H9 (cell line): ENCODE data around the gene EML4. TPM values are rescaled to one million over a fixed set of nuclear protein-coding genes. Genes with fewer than 3 reads are reported as not detected.

Experiments used
- DNase-seq: peaks from one replicate; pipeline ENCODE4 v3.0.0-alpha.2; 2017
- H2AFZ ChIP-seq: one replicate; pipeline ENCODE4 v1.6.1; 2013; ENCODE audit warnings: mild to moderate bottlenecking, low read length, control low read depth, moderate library complexity
- H2AK5ac ChIP-seq: 2 replicates; pipeline ENCODE4 v1.6.1; 2013; ENCODE audit warnings: low read length, control low read depth, mixed read lengths; ENCODE audit not compliant: insufficient read length
- H2BK120ac ChIP-seq: one replicate; pipeline ENCODE4 v1.6.1; 2013; ENCODE audit warnings: low read depth, mild to moderate bottlenecking, low read length, control low read depth, inconsistent platforms; ENCODE audit not compliant: poor library complexity, severe bottlenecking
- H2BK12ac ChIP-seq: 2 replicates; pipeline ENCODE4 v1.6.1; 2013; ENCODE audit warnings: low read length, control low read depth, mixed read lengths, low read depth; ENCODE audit not compliant: insufficient read length
- H2BK15ac ChIP-seq: 2 replicates; pipeline ENCODE4 v1.6.1; 2013; ENCODE audit warnings: low read depth, low read length, control low read depth
- H2BK20ac ChIP-seq: one replicate; pipeline ENCODE4 v1.6.1; 2013; ENCODE audit warnings: low read depth, mild to moderate bottlenecking, low read length, control low read depth, inconsistent platforms; ENCODE audit not compliant: poor library complexity, severe bottlenecking
- H2BK5ac ChIP-seq: 2 replicates; pipeline ENCODE4 v1.6.1; 2013; ENCODE audit warnings: low read length, control low read depth, mixed read lengths; ENCODE audit not compliant: insufficient read length
- H3K14ac ChIP-seq: 2 replicates; pipeline ENCODE4 v1.6.1; 2013; ENCODE audit warnings: low read length, control low read depth; ENCODE audit not compliant: insufficient read depth
- H3K18ac ChIP-seq: 2 replicates; pipeline ENCODE4 v1.6.1; 2013; ENCODE audit warnings: low read depth, mild to moderate bottlenecking, mixed read lengths, low read length, control low read depth; ENCODE audit not compliant: insufficient read length
- H3K23ac ChIP-seq: 2 replicates; pipeline ENCODE4 v1.6.1; 2013; ENCODE audit warnings: low read length, control low read depth, mixed read lengths, low read depth; ENCODE audit not compliant: insufficient read length
- H3K23me2 ChIP-seq: 2 replicates; pipeline ENCODE4 v1.6.1; 2013; ENCODE audit warnings: low read depth, mild to moderate bottlenecking, mixed read lengths, low read length, control low read depth; ENCODE audit not compliant: insufficient read length, poor library complexity, severe bottlenecking
- H3K27ac ChIP-seq: 2 replicates; pipeline ENCODE4 v1.5.1; 2013; ENCODE audit warnings: low read length, control low read depth, mixed read lengths, low read depth; ENCODE audit not compliant: insufficient read length
- H3K27me3 ChIP-seq: 2 replicates; pipeline ENCODE4 v1.6.1; 2013; ENCODE audit warnings: low read length, control low read depth, inconsistent platforms; ENCODE audit not compliant: insufficient read depth
- H3K4ac ChIP-seq: 2 replicates; pipeline ENCODE4 v1.6.1; 2013; ENCODE audit warnings: low read depth, mild to moderate bottlenecking, control low read depth, inconsistent platforms, low read length, moderate library complexity
- H3K4me1 ChIP-seq: 2 replicates; pipeline ENCODE4 v1.6.1; 2013; ENCODE audit warnings: low read length, control low read depth, inconsistent platforms; ENCODE audit not compliant: insufficient read depth
- H3K4me2 ChIP-seq: 2 replicates; pipeline ENCODE4 v1.6.1; 2013; ENCODE audit warnings: low read length, control low read depth, mixed read lengths; ENCODE audit not compliant: insufficient read length, insufficient read depth
- H3K56ac ChIP-seq: 2 replicates; pipeline ENCODE4 v1.6.1; 2013; ENCODE audit warnings: low read depth, mild to moderate bottlenecking, mixed read lengths, low read length, control low read depth; ENCODE audit not compliant: insufficient read length
- H3K79me1 ChIP-seq: 2 replicates; pipeline ENCODE4 v1.6.1; 2013; ENCODE audit warnings: low read depth, mild to moderate bottlenecking, moderate library complexity, low read length, control low read depth, inconsistent platforms; ENCODE audit not compliant: insufficient read depth, poor library complexity, severe bottlenecking
- H3K79me2 ChIP-seq: 2 replicates; pipeline ENCODE4 v1.6.1; 2013; ENCODE audit warnings: low read length, control low read depth, inconsistent platforms; ENCODE audit not compliant: insufficient read depth
- H3K9ac ChIP-seq: 2 replicates; pipeline ENCODE4 v1.6.1; 2013; ENCODE audit warnings: low read length, control low read depth, mixed read lengths; ENCODE audit not compliant: insufficient read length; ENCODE audit errors: extremely low read depth
- H3K9me3 ChIP-seq: one replicate; pipeline ENCODE4 v1.6.1; 2013; ENCODE audit warnings: low read depth, low read length, inconsistent platforms; ENCODE audit not compliant: control insufficient read depth
- H3T11ph ChIP-seq: one replicate; pipeline ENCODE4 v1.6.1; 2013; ENCODE audit warnings: mild to moderate bottlenecking, low read length, control low read depth, inconsistent platforms
- H4K20me1 ChIP-seq: one replicate; pipeline ENCODE4 v1.6.1; 2013; ENCODE audit not compliant: control insufficient read depth, insufficient read length, insufficient read depth
- H4K5ac ChIP-seq: 2 replicates; pipeline ENCODE4 v1.6.1; 2013; ENCODE audit warnings: low read depth, mild to moderate bottlenecking, mixed read lengths, low read length, control low read depth; ENCODE audit not compliant: insufficient read length
- H4K8ac ChIP-seq: replicated peaks from 2 replicates; pipeline ENCODE4 v1.6.1; 2013; ENCODE audit warnings: low read length, control low read depth, mixed read lengths, low read depth; ENCODE audit not compliant: insufficient read length
- H4K91ac ChIP-seq: 2 replicates; pipeline ENCODE4 v1.6.1; 2013; ENCODE audit warnings: low read depth, mild to moderate bottlenecking, moderate library complexity, mixed read lengths, low read length, control low read depth; ENCODE audit not compliant: insufficient read length
- H3K27ac Mint-ChIP-seq, 3 experiments: 2 replicates in 2 of 3; 3 replicates in 1 of 3; pipeline ENCODE4 v1.8.0; 2020 to 2021; ENCODE audit warnings: mixed read lengths in 3 of 3, mild to moderate bottlenecking in 1 of 3, moderate library complexity in 1 of 3
- H3K27me3 Mint-ChIP-seq: 2 replicates; pipeline ENCODE4 v1.8.0; 2021; ENCODE audit warnings: low read depth, mild to moderate bottlenecking, moderate library complexity, mixed read lengths
- H3K36me3 Mint-ChIP-seq, 3 experiments: 2 replicates in 2 of 3; 3 replicates in 1 of 3; pipeline ENCODE4 v1.8.0; 2020 to 2021; ENCODE audit warnings: low read depth in 3 of 3, mixed read lengths in 3 of 3; ENCODE audit not compliant: insufficient read depth in 1 of 3
- H3K4me1 Mint-ChIP-seq, 2 experiments: 2 replicates each; pipeline ENCODE4 v1.8.0; 2020; ENCODE audit warnings: mixed read lengths in 2 of 2
- H3K4me3 Mint-ChIP-seq, 2 experiments: 2 replicates in 1 of 2; 3 replicates in 1 of 2; pipeline ENCODE4 v1.8.0; 2020 to 2021; ENCODE audit warnings: mild to moderate bottlenecking in 2 of 2, mixed read lengths in 2 of 2, moderate library complexity in 1 of 2
- H3K9me3 Mint-ChIP-seq, 2 experiments: 2 replicates in 1 of 2; 3 replicates in 1 of 2; pipeline ENCODE4 v1.8.0; 2020; ENCODE audit warnings: mild to moderate bottlenecking in 2 of 2, mixed read lengths in 2 of 2, moderate library complexity in 1 of 2
- WGBS: extraction: QIAGEN DNeasy Blood & Tissue Kit; methylation state at CpG from one replicate; pipeline ENCODE4 v1.1.7; 2013; ENCODE audit warnings: missing lambda C conversion rate, low lambda C conversion rate, mixed read lengths; ENCODE audit not compliant: insufficient read length; ENCODE audit errors: extremely low coverage; 5-methylcytosine and 5-hydroxymethylcytosine counted together
- total RNA-seq: library from RNA; stranded (reverse); gene quantifications from 2 replicates; pipeline ENCODE4 v1.2.1, GENCODE V29; 2021
- TF ChIP-seq, protein P1 (sequence below): fragments of 200-600 bp; sonication (generic); conservative IDR thresholded peaks from 3 replicates; pipeline ENCODE4 v1.8.0; 2021; ENCODE audit warnings: antibody characterized with exemption, mild to moderate bottlenecking

The EML4 gene
- total RNA-seq, 1 experiment from 2014 or later, result 68.6 TPM

DNA sequence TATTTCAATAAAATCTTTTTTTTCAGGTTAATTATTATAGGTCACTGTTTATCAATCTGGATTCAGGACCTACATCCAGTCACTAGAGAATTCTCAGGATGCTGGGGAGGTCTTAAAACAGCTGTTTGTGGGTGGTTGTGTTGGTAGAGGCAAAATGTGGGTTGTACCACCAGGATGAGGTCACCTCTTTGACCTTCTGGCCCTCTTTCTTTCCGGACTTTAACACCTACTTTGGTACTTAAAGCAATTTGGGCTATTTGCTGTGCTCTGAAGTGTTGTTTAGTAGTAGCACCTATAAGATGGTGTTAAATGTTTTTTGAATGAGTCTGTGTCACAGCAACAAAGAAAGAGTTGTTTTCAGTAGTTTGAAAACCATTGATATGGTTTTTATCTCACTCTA is 14.6 kb downstream of the EML4 start:
- H4K20me1 ChIP-seq, result no peaks in the 10 kb centered on the region
- H2AFZ ChIP-seq, result no peak overlapping the region
- Mint-ChIP-seq H3K4me3 (no peak overlapping the region), H3K36me3 (peaks cover 2 to 15% (median 5%) of the 10 kb centered on the region in 3 experiments), H3K4me1 (peaks cover 7% of the 10 kb centered on the region in 2 experiments), H3K27me3 (no peaks in the 10 kb centered on the region), H3K9me3 (peaks cover 0 to 2% of the 10 kb centered on the region in 2 experiments; a peak in 1 of 5 replicates), H3K27ac (no peak overlapping the region)
- H3K56ac ChIP-seq, result no peak overlapping the region
- H4K91ac ChIP-seq, result no peak overlapping the region
- no CpG with 5 or more reads among the region's 1 CpG for WGBS
- no peaks in the 10 kb centered on the region for H3K27me3 ChIP-seq
- no peak overlapping the region for H3K4ac ChIP-seq
- H3K23ac ChIP-seq, result no peak overlapping the region
- no peak overlapping the region for H2AK5ac ChIP-seq
- no peak overlapping the region for H2BK120ac ChIP-seq
- no peaks in the 10 kb centered on the region for H3K9me3 ChIP-seq
- no peak overlapping the region for H3K27ac ChIP-seq
- no peak overlapping the region for H3T11ph ChIP-seq
- H3K9ac ChIP-seq, result no peak overlapping the region
- TF ChIP-seq, protein P1, sequence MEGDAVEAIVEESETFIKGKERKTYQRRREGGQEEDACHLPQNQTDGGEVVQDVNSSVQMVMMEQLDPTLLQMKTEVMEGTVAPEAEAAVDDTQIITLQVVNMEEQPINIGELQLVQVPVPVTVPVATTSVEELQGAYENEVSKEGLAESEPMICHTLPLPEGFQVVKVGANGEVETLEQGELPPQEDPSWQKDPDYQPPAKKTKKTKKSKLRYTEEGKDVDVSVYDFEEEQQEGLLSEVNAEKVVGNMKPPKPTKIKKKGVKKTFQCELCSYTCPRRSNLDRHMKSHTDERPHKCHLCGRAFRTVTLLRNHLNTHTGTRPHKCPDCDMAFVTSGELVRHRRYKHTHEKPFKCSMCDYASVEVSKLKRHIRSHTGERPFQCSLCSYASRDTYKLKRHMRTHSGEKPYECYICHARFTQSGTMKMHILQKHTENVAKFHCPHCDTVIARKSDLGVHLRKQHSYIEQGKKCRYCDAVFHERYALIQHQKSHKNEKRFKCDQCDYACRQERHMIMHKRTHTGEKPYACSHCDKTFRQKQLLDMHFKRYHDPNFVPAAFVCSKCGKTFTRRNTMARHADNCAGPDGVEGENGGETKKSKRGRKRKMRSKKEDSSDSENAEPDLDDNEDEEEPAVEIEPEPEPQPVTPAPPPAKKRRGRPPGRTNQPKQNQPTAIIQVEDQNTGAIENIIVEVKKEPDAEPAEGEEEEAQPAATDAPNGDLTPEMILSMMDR, result no peak
- H2BK12ac ChIP-seq, result no peak overlapping the region
- no peak overlapping the region for H4K8ac ChIP-seq
- H3K79me1 ChIP-seq, result peaks cover 2% of the 10 kb centered on the region
- H3K14ac ChIP-seq, result no peak overlapping the region
- no peak overlapping the region for H4K5ac ChIP-seq
- peaks cover 10% of the 10 kb centered on the region; the same call in 1 of the 2 replicates for H3K79me2 ChIP-seq
- H2BK15ac ChIP-seq, result no peak overlapping the region
- no peak overlapping the region for H3K18ac ChIP-seq
- H3K4me2 ChIP-seq, result no peak overlapping the region
- H3K23me2 ChIP-seq, result no peaks in the 10 kb centered on the region
- no peaks in the 10 kb centered on the region for H3K4me1 ChIP-seq
- H2BK20ac ChIP-seq, result no peak overlapping the region
- no peak for DNase-seq
- H2BK5ac ChIP-seq, result no peak overlapping the region
